HG02610 (cell line): Measurements from ENCODE around the gene SSRP1.
A peak's percentile ranks its signal among the peaks of the same experiment; 100 is the strongest.
"Not testable (repeated sequence)": the region's sequence is repeated elsewhere in the genome, so short reads cannot be mapped to it uniquely, and the experiment has no call there.

Experiments
- ATAC-seq: cut with Tn5 transposase; IDR thresholded peaks from one replicate; pipeline ENCODE4 v1.9.1; 2021; ENCODE audit warnings: mild to moderate bottlenecking, moderate library complexity; ENCODE audit not compliant: unreplicated experiment

The SSRP1 gene

GRCh38 chr11:57335343-57336110 is at the start of gene SSRP1:
SSRP1 (minus strand) TSS chr11:57335892; CDS start chr11:57335121, 771 bp downstream.
- peak; percentile 99 for ATAC-seq

GRCh38 chr11:57380975-57381374 is 45.3 kb upstream of the SSRP1 start, which contains the start of gene PRG3:
PRG3 (minus strand) TSS chr11:57381150; CDS start chr11:57380708, 442 bp downstream.
- no peak for ATAC-seq

- ATAC-seq = no peak
Observed at GRCh38 chr11:57379732-57380131, 44.0 kb upstream of the SSRP1 start.

GRCh38 chr11:57378186-57378585 is 42.5 kb upstream of the SSRP1 start:
- no peak for ATAC-seq

GRCh38 chr11:57377107-57377506 is 41.4 kb upstream of the SSRP1 start:
- no peak for ATAC-seq

GRCh38 chr11:57376095-57377090 is 40.7 kb upstream of the SSRP1 start:
- ATAC-seq = no peak

- ATAC-seq = no peak
Observed at GRCh38 chr11:57375490-57375889, 39.8 kb upstream of the SSRP1 start.

- no peak for ATAC-seq
Observed at GRCh38 chr11:57374966-57375365, 39.3 kb upstream of the SSRP1 start.

GRCh38 chr11:57373146-57373545 is 37.5 kb upstream of the SSRP1 start:
- no peak for ATAC-seq

GRCh38 chr11:57370941-57371340 is 35.2 kb upstream of the SSRP1 start:
- no peak for ATAC-seq

GRCh38 chr11:57370251-57370650 is 34.6 kb upstream of the SSRP1 start:
- no peak for ATAC-seq

GRCh38 chr11:57368845-57369232 is 33.1 kb upstream of the SSRP1 start:
- no peak for ATAC-seq

- ATAC-seq = no peak
Observed at GRCh38 chr11:57368106-57368844, 32.6 kb upstream of the SSRP1 start.

GRCh38 chr11:57364851-57365660 is 29.4 kb upstream of the SSRP1 start:
- ATAC-seq = no peak

- no peak for ATAC-seq
Observed at GRCh38 chr11:57363131-57364080, 27.7 kb upstream of the SSRP1 start.

GRCh38 chr11:57361926-57362325 is 26.2 kb upstream of the SSRP1 start:
- no peak for ATAC-seq

- not testable (repeated sequence) for ATAC-seq
Observed at GRCh38 chr11:57361420-57361819, 25.7 kb upstream of the SSRP1 start.

GRCh38 chr11:57360991-57361390 is 25.3 kb upstream of the SSRP1 start:
- no peak for ATAC-seq
